A673 (cell line): ENCODE data around the gene USP31. TPM values are rescaled to one million over a fixed set of nuclear protein-coding genes. Genes with fewer than 3 reads are reported as not detected.

Experiments
- BruUV-seq: library from RNA; stranded (reverse); fragments of 400-500 nt; replicated peaks from 2 replicates; lab custom pipeline; 2021; lab: Mats Ljungman, UMichigan
- CTCF ChIA-PET: fragments of 300-600 bp; sonication (Branson Sonifier 250); formaldehyde crosslinking; loops from one replicate; lab custom pipeline; 2022; ENCODE audit warnings: antibody characterized with exemption; lab: Charles Lee
- POLR2A ChIA-PET: fragments of 300-600 bp; sonication (Branson Sonifier 250); formaldehyde crosslinking; loops from one replicate; lab custom pipeline; 2022; ENCODE audit warnings: antibody characterized with exemption; ENCODE audit not compliant: low non-redundant PET; lab: Charles Lee
- DNase-seq: peaks from one replicate; pipeline ENCODE4 v3.0.0-alpha.2; 2015; ENCODE audit warnings: low spot score
- H3K27ac ChIP-seq: fragments of 200-600 bp; sonication (generic); 2 replicates; pipeline ENCODE4 v1.5.1; 2016; ENCODE audit warnings: mixed run types, low read depth, mild to moderate bottlenecking, mixed read lengths, antibody characterized with exemption, low read length; ENCODE audit not compliant: poor library complexity, severe bottlenecking
- H3K27me3 ChIP-seq: fragments of 200-600 bp; sonication (generic); replicated peaks from 2 replicates; pipeline ENCODE4 v1.6.1; 2017; ENCODE audit warnings: mixed run types, low read depth, mild to moderate bottlenecking, mixed read lengths, antibody characterized with exemption, low read length; ENCODE audit not compliant: insufficient read depth, poor library complexity
- H3K36me3 ChIP-seq: fragments of 200-600 bp; sonication (generic); 2 replicates; pipeline ENCODE4 v1.6.1; 2016; ENCODE audit warnings: mixed run types, mild to moderate bottlenecking, mixed read lengths, antibody characterized with exemption, low read length; ENCODE audit not compliant: insufficient read depth, poor library complexity, severe bottlenecking
- H3K4me1 ChIP-seq: fragments of 200-600 bp; sonication (generic); 2 replicates; pipeline ENCODE4 v1.6.1; 2017; ENCODE audit warnings: mixed run types, mild to moderate bottlenecking, mixed read lengths, antibody characterized with exemption, low read length; ENCODE audit not compliant: insufficient read depth, poor library complexity, severe bottlenecking
- H3K4me3 ChIP-seq: fragments of 200-600 bp; sonication (generic); 2 replicates; pipeline ENCODE4 v1.5.1; 2016; ENCODE audit warnings: low read depth, mixed run types, mild to moderate bottlenecking, mixed read lengths, low read length; ENCODE audit not compliant: poor library complexity, severe bottlenecking
- H3K9me3 ChIP-seq: fragments of 200-600 bp; sonication (generic); 2 replicates; pipeline ENCODE4 v1.6.1; 2016; ENCODE audit warnings: mixed run types, low read depth, mild to moderate bottlenecking, mixed read lengths, antibody characterized with exemption, low read length; ENCODE audit not compliant: poor library complexity, severe bottlenecking
- CTCF ChIP-seq: fragments of 300-800, 200-600 bp; sonication (generic); conservative IDR thresholded peaks from 2 replicates; pipeline ENCODE4 v1.5.1; 2017; ENCODE audit warnings: low read depth, mild to moderate bottlenecking, antibody characterized with exemption, low read length, moderate library complexity, mixed read lengths
- EZH2 ChIP-seq: fragments of 200-600 bp; sonication (generic); IDR thresholded peaks from 2 replicates; pipeline ENCODE4 v1.6.1; 2017; ENCODE audit warnings: borderline replicate concordance, low read depth, mild to moderate bottlenecking, mixed read lengths, antibody characterized with exemption, low read length; ENCODE audit not compliant: poor library complexity, severe bottlenecking
- intact Hi-C: fragments of 100-400 bp; cut with micrococcal nuclease; formaldehyde crosslinking; loops from one replicate; pipeline ENCODE4 v1.10.0; 2022; ENCODE audit not compliant: unreplicated experiment
- total RNA-seq: library from RNA; stranded (reverse); gene quantifications from 2 replicates; pipeline ENCODE4 v1.2.3, GENCODE V29; 2021

The USP31 gene
- total RNA-seq, 1 experiment from 2014 or later = 34.4 TPM

GRCh38 chr16:23129686-23130085 is 19.6 kb downstream of the USP31 start:
- Histone ChIP-seq H3K4me3 (no peak overlapping the region), H3K27me3 (no peaks in the 10 kb centered on the region), H3K36me3 (no peaks in the 10 kb centered on the region), H3K9me3 (no peaks in the 10 kb centered on the region), H3K27ac (no peak overlapping the region), H3K4me1 (peaks cover 62% of the 10 kb centered on the region)
- intact Hi-C loops = no loop called here
- TF ChIP-seq EZH2 = no peak
- no peak for TF ChIP-seq CTCF
- POLR2A ChIA-PET = interaction anchor here (0.7 kb wide), 1 partner anchor 324 kb away, joined by 3 read pairs; no protein-coding TSS in a partner anchor
- DNase-seq = no peak
- CTCF ChIA-PET = no interaction called here
- no TSS peak for BruUV-seq

GRCh38 chr16:23128056-23128455 is 21.2 kb downstream of the USP31 start:
- TF ChIP-seq CTCF (no peak), EZH2 (no peak)
- Histone ChIP-seq H3K9me3 (no peaks in the 10 kb centered on the region), H3K4me1 (peaks cover 46% of the 10 kb centered on the region), H3K4me3 (no peak overlapping the region), H3K27ac (peak overlapping the region; percentile 34), H3K36me3 (no peaks in the 10 kb centered on the region), H3K27me3 (no peaks in the 10 kb centered on the region)
- no peak for DNase-seq
- BruUV-seq = no TSS peak
- intact Hi-C loops = no loop called here
- POLR2A ChIA-PET = no interaction called here
- CTCF ChIA-PET = no interaction called here

GRCh38 chr16:23125277-23125676 is 24.0 kb downstream of the USP31 start:
- H3K4me3 ChIP-seq = no peak overlapping the region
- BruUV-seq = no TSS peak
- CTCF ChIA-PET = no interaction called here
- DNase-seq = no peak
- POLR2A ChIA-PET = no interaction called here
- H3K27me3 ChIP-seq = no peaks in the 10 kb centered on the region
- intact Hi-C loops = no loop called here
- no peaks in the 10 kb centered on the region for H3K36me3 ChIP-seq
- H3K27ac ChIP-seq = peak overlapping the region; percentile 62
- TF ChIP-seq EZH2 = no peak
- no peak for TF ChIP-seq CTCF
- H3K9me3 ChIP-seq = no peaks in the 10 kb centered on the region
- H3K4me1 ChIP-seq = peaks cover 35% of the 10 kb centered on the region
